ENCODE results near the gene TFAP2D.

The TFAP2D gene

DNA sequence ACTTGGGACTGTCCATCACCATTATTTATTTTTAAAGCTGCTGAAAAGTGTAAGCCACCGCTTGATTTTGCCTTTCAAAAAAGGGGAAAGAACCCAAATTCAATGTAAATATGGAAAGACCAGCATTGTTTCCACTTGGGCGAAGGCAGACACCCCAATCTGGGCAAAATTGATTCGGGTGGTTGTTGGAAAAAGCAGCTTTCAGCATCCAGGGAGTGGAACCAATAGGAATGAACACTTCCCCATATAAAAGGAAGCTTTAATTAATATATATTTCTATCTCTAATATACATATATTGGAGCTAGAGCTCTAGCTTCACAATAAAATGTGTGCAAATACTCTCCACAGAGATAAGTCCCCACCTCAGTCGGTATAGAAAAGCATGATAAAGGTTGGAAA lies at the start of gene TFAP2D:
Gene TFAP2D (plus strand): TSS at position 301 of the 400 bp plus-strand sequence. CDS start 530 bp downstream, outside the sequence.
- no peak for DNase-seq (ENCODE audit: low read depth in 1 of 2, low spot score in 1 of 2)

GRCh38 chr6:50663806-50664205 lies 49.5 kb upstream of the TFAP2D start:
- DNase-seq (ENCODE audit: low read depth in 1 of 2, low spot score in 1 of 2): no peak

DNA sequence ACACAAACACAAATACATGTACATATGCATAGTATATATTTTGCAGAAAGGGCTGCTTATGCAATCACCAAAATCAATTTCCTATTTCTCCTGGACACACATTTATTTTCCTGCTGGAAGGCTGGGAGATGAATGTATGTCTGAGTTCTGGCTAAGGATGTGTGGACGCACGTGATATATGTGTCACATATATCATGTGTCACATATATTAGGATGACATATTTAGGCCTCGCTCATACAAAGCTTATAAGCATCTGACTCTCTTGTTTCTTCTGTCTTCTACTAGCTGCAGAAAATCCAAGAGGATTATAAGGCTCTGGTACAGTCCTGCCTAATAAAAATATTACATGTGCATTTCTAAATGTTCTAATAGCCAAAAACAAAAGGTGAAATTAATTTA lies 47.2 kb upstream of the TFAP2D start:
- no peak for DNase-seq (ENCODE audit: low read depth in 1 of 2, low spot score in 1 of 2)

GRCh38 chr6:50681213-50681824 lies 32.0 kb upstream of the TFAP2D start:
- DNase-seq (ENCODE audit: low read depth in 1 of 2, low spot score in 1 of 2): no peak

DNA sequence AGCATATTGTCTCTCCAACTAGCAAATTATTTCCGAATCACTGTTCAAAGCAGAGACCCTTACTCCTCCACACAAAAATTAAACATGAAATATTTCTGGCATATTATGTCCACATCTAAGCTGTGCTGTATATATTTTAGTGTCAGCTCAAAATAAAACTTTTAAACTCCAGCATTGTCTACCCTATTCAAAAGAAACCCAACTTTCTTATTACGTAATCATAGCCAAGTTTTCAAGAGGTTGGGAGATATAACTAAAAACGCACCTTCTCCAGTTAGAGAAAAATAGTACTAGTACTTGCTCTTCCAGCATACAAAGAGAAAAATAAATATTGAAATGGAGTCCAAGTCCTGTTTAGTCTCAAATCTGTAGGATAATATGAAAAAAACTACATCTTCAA lies 24.1 kb upstream of the TFAP2D start:
- no peak for DNase-seq (ENCODE audit: low read depth in 1 of 2, low spot score in 1 of 2)

DNA sequence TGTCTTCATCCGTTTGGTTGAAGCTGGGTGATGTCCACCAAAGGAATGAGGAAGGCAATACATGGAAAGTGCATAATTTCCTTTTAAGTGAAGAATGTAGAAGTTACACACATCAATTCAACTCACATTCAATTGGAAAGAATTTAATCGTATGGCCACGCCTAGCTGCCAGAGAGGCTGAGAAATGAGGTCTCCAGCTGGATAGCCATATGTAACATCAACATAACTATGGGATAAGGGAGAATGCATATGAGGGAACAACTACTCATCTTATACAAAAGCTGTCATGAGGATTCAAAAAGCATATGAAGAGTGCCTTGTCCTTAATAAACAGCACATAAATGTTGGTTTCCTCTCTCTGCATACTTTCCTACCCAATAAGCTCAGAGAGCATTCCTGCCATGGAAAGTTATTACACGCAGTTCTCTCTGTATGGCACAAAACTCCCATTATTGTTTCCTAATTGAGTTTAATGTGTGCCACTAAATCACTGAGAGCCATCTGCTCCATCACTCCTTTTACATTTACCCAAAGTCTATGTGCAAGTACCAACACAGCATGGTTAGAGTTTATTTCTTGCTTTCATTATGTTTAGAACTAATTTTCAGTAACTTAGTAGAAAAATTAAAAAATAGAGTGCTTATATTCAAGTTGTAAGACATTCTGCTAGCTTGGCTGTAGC lies 21.4 kb upstream of the TFAP2D start:
- no peak for DNase-seq (ENCODE audit: low read depth in 1 of 2, low spot score in 1 of 2)

- DNase-seq (ENCODE audit: low read depth in 1 of 2, low spot score in 1 of 2): no peak
These were observed 14.8 kb upstream of the TFAP2D start for GRCh38 chr6:50698546-50698945.

GRCh38 chr6:50699051-50699775 lies 14.1 kb upstream of the TFAP2D start:
- no peak for DNase-seq (ENCODE audit: low read depth in 1 of 2, low spot score in 1 of 2)

- no peak for DNase-seq (ENCODE audit: low read depth in 1 of 2, low spot score in 1 of 2)
These were observed 6.8 kb upstream of the TFAP2D start for GRCh38 chr6:50706575-50706974.

- no peak for DNase-seq (ENCODE audit: low read depth in 1 of 2, low spot score in 1 of 2)
These were observed 6.1 kb upstream of the TFAP2D start for GRCh38 chr6:50707191-50707590.

DNA sequence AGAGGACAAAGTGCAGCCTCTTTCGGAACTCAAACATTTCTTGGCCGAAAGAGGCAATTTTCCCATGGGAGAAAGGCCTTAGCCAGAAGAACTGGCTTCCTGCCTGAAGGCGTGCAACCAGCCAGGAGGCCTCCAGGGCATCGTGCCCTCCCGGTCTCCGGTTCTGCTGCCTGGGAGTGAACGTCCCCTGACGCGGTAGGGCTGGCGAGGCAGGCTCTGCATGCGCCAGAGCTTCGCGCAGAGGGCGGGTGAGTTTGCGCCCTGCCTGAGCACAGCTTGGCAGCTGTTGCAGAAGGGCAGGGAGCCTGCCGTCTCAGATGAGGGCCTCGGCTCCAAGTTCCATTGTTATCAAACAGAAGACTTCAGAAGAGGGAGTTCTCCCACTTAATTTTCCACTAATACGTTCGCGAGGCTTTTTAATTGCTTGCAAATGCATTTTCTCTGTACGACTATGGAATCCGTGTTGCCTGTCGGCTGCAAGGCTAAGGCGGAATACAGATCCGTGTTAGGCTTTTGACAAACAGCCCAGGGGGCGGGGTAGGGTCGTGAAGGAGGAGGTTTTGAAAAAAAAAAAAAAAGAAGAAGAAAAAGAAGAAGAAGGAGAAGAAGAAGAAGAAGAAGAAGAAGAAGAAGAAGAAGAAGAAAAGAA lies 5.5 kb upstream of the TFAP2D start:
- DNase-seq (ENCODE audit: low read depth in 1 of 2, low spot score in 1 of 2): no peak

DNA sequence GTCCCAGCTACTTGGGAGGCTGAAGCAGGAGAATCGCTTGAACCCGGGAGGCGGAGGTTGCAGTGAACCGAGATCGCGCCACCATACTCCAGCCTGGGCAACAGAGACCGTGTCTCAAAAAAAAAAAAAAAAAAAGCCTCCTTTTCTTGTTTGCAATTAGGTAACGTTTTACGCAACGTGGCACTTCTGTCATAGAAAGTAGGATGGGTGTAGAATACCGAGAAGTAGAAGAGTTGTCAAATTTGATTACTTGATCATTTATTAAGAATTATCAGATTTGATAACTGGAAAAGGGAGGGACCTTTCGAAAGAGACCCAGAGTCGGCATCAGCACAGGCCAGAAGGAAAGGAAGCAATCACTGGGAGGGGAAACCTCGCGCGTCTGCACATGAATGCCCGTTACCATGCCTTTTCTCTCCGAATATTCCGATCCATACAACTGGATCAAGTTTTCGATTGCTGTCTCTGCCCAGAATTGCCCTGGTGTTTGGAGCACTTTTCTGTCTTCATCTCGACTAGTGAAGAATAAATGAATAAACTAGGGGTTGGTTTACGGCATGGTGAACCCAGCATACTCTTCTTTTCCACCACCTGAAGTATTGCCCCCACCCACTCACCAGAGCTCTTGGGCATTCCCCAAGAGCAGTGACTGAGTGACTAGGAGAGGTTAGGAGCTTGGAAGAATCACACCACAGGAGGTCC lies 4.5 kb upstream of the TFAP2D start:
- DNase-seq (ENCODE audit: low read depth in 1 of 2, low spot score in 1 of 2): no peak

GRCh38 chr6:50709366-50709734 lies 4.0 kb upstream of the TFAP2D start:
- DNase-seq (ENCODE audit: low read depth in 1 of 2, low spot score in 1 of 2): no peak

DNA sequence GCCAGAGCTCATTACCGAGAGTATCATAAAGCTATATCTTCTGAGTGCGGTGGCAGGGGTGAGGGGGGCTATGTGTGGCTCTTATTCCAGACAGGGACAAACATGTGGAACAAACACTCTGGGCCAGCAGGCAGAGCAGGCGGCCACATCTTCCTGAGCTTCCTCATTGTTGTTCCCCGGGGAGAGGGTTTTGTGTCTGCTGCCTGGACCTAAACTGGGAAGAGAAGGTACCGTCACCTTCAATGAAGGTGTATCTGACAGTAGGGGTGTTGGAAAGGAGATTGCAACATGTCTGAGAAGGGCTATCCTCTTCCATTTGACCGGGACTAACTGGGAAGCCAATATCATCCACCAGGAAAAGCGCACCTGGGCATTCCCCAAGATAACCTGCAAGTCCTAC lies 1.6 kb upstream of the TFAP2D start:
- DNase-seq (ENCODE audit: low read depth in 1 of 2, low spot score in 1 of 2): no peak

DNA sequence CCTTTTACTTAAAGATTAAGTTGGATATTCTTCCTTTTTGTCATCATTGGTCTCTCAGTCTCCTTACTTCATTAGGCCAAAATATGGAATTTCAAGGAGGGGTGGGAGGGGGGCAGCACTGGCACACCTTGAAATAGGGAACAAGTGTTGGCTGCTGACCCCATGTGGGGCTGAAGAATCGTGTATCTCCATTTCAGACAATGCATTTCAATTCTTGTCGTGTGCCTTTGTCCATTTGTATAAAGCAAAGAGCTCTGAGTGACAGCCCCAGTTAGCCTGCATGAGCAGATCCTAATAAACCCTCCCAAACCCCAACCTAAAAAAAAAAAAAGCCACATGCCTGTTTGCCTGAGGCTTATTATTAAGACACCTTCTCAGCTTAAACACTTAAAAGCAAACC lies 1.0 kb upstream of the TFAP2D start:
- DNase-seq (ENCODE audit: low read depth in 1 of 2, low spot score in 1 of 2): no peak

DNA sequence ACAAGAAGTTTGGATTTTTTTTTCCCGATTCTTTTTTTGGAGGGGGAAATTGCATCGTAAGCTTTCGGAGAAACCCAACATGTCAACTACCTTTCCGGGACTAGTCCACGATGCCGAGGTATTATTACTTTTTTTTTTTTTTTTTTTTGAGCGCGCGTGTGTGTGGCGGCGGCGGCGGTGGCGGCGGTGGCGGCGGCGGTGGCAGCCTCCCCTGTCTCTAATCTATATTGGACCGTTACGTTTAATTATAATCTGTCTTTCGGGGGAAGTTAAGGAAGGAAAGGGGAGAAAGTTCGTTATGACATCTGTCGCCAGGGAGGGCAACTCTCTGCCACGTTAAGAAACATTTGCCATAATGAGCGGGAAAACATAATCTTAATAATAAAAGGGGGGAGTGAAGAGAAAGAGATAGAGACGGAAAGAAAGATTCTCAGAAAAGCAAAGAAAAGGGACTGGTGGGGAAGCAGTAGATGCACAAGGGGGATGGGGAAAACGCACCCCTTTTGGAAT lies 706 bp downstream of the TFAP2D start:
- DNase-seq (ENCODE audit: low read depth in 1 of 2, low spot score in 1 of 2): no peak

- no peak for DNase-seq (ENCODE audit: low read depth in 1 of 2, low spot score in 1 of 2)
These were observed 1.4 kb downstream of the TFAP2D start for GRCh38 chr6:50714487-50715379.

- DNase-seq (ENCODE audit: low read depth in 1 of 2, low spot score in 1 of 2): no peak
These were observed 3.7 kb downstream of the TFAP2D start for GRCh38 chr6:50716899-50717509.

DNA sequence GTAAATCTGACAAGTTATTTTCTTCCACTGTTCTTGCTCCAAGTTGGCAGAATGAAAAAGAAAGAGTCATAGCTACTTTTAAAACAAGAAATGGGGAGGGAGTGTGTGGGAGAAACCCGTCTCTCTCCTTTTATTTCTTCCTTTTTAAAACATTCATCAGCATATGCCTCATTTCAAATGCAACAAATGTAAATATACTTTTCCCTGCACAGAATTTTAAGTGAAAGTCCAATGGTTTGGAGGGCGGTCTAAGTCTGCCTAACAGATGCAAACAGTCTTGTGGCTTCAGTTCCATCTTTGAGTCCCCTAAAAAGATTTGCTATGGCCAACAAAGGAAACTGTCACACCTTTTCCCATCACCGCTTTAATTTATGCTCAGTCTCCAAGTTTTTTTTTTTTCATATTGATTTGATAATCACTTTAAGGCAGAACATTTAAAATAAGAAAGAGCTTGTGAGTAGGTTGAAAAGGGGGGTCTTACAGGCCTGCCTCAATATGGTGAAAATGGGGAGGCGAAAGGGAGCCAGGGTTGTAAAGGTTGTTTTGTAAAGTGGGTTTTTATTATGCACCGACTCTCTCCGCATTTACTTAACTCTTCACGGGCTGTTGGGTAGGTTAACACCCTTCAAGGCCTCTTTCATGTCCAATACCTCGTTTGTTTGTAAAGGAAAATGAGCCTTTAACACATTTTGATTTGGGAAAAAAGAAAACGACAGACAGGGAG lies 4.6 kb downstream of the TFAP2D start:
- no peak for DNase-seq (ENCODE audit: low read depth in 1 of 2, low spot score in 1 of 2)

All from activated T-helper 1 cell treated with anti-CD3 and anti-CD28 coated beads, Interleukin-2, amount 50 U/mL, for 16 hours (primary cell).